GM12873 (cell line): Measurements from ENCODE around the gene KRT13.

Experiments used
- CTCF ChIP-seq: IDR thresholded peaks from 2 replicates; pipeline ENCODE4 v1.5.1; 2012; ENCODE audit warnings: low read depth, mild to moderate bottlenecking, moderate library complexity, low read length, control low read depth; ENCODE audit not compliant: insufficient read depth; ENCODE audit errors: missing control alignments

Gene KRT13

GRCh38 chr17:41535764-41536481 is 30.5 kb upstream of the KRT13 start:
- TF ChIP-seq CTCF = no peak

GRCh38 chr17:41534899-41535546 is 29.6 kb upstream of the KRT13 start:
- TF ChIP-seq CTCF = no peak

GRCh38 chr17:41533613-41534012 is 28.2 kb upstream of the KRT13 start:
- TF ChIP-seq CTCF = no peak

GRCh38 chr17:41532947-41533570 is 27.6 kb upstream of the KRT13 start:
- no peak for TF ChIP-seq CTCF

- TF ChIP-seq CTCF = no peak
Observed at GRCh38 chr17:41531993-41532392, 26.6 kb upstream of the KRT13 start.

- TF ChIP-seq CTCF = no peak
Observed at GRCh38 chr17:41530062-41531048, 24.9 kb upstream of the KRT13 start.

- TF ChIP-seq CTCF = no peak
Observed at GRCh38 chr17:41529491-41529915, 24.1 kb upstream of the KRT13 start.
